Fibroblast of mammary gland (primary cell): ENCODE results near the gene NEGR1.

Experiments used
- DNase-seq: peaks from one replicate; pipeline ENCODE4 v3.0.0-alpha.2; 2010; ENCODE audit warnings: low read depth
- H3K4me3 ChIP-seq: 2 replicates; pipeline ENCODE4 v1.5.1; 2011; ENCODE audit warnings: low read depth, mild to moderate bottlenecking, low read length, moderate library complexity; ENCODE audit not compliant: control insufficient read depth
- TF ChIP-seq, protein P1 (sequence below): conservative IDR thresholded peaks from 2 replicates; pipeline ENCODE4 v1.5.1; 2011; ENCODE audit warnings: low read depth, low read length, inconsistent platforms; ENCODE audit not compliant: control insufficient read depth, insufficient read depth

NEGR1 gene

DNA sequence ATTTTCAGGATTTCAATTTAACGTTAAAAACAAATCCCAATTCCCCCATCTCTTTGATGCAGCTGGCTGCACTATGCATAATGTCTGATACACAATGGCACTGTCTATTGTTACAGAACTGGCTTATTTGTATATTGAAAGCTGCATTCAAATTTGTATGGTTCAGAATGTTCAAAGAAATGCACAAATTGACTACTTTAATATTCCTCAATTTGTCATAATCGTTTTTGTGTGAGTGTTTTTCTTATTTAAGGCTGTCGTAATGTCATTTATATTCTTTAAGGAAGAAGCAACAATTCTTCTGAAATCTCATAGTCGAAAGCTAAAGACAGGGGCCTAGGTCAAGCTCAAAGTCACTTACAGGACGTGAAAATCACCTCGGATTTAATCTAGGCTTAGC, 860.1 kb downstream of the NEGR1 start:
- H3K4me3 ChIP-seq, result no peak overlapping the region
- TF ChIP-seq, protein P1, sequence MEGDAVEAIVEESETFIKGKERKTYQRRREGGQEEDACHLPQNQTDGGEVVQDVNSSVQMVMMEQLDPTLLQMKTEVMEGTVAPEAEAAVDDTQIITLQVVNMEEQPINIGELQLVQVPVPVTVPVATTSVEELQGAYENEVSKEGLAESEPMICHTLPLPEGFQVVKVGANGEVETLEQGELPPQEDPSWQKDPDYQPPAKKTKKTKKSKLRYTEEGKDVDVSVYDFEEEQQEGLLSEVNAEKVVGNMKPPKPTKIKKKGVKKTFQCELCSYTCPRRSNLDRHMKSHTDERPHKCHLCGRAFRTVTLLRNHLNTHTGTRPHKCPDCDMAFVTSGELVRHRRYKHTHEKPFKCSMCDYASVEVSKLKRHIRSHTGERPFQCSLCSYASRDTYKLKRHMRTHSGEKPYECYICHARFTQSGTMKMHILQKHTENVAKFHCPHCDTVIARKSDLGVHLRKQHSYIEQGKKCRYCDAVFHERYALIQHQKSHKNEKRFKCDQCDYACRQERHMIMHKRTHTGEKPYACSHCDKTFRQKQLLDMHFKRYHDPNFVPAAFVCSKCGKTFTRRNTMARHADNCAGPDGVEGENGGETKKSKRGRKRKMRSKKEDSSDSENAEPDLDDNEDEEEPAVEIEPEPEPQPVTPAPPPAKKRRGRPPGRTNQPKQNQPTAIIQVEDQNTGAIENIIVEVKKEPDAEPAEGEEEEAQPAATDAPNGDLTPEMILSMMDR, result no peak
- no peak for DNase-seq

DNA sequence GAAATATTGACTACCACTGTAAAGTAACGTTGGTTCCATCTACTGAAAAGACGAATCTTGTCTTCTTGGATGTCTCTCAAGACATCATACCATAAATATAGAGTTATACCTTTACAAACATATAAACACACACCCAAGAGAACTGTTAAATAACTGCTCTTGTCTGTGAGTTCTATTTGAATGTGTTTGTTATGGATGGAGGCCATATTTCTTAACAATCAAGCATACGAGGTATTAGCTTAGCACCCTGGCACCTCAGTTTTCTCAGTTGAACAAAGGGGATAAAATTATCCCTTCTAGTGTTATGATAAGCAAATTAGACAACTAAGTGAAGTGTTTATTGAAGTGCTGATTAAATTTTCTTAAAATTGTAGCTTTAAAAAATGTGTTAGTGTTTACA, 864.9 kb downstream of the NEGR1 start:
- TF ChIP-seq, protein P1, result no peak
- no peak overlapping the region for H3K4me3 ChIP-seq
- DNase-seq, result no peak

DNA sequence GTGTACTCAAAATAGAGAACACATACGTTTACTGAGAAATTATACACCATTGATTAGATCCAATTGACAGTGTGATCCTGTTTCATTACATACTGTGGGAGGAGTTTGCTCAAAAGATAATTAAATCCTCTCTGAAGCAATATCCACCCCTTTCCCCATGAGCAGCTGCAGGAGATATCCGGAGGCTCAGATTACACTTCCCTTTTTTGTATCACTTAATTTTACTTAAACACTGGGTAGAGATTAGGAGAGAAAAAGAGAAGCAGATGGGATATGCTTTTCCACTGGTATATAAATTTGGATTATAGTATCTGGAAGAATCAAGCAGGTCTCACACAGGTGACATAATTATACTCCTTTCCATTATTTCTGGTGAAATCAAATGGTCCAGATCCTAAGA, 868.2 kb downstream of the NEGR1 start:
- peak; percentile 27 for DNase-seq
- no peak overlapping the region for H3K4me3 ChIP-seq
- TF ChIP-seq, protein P1, result no peak

DNA sequence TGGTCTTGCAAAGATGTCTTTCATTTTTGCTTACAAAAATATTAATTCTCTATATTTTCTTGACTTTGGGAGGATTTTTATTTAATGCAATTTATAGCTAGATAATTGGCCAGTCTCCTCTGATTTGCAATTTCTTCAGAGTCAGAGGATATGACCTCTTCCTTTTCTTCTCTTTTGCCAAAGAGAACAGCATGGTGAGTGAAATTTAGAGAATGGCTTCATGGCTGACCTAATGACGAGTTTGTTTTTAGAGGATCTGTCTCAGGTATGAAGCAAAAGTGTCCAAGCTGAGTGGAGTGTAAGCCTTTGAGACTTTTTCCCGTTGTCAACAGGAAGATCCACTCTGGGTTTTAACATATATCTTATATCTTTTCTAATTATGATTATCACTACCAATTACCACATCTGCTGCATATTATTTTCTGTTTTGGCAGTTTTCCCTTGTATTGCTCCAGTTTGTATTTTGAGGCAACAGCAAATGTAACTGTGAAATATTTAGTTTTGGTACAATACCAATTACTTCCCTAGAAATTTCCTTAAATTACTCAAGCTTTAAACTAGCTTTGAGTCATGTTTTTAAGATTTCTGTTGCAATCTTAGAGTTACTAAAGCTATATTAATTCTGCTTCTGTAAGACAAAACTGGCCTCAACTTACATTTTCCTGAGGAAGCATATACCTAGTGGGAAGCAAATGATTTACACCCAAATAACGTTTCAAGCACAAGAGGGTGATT, 868.7 kb downstream of the NEGR1 start:
- DNase-seq, result peak; percentile 51
- TF ChIP-seq, protein P1, result no peak

DNA sequence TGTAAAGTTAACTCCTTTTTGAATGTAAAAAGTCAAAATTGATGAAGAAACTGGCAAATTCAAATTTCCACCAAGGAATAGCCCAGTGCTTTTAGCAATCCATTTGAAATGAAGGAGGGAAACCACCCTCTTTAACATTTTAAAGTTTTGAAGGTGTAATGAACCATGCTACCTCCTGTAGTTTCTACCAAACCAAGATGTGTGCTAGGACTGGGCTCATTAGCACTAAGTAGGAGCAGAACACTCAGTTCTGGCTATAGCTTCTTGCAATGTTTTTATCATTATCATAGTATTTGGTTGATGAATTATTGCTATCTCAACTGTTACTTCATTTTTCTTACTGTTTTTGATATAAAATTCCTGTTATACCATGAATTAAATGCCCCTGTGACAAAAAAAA, 882.3 kb downstream of the NEGR1 start:
- TF ChIP-seq, protein P1, result no peak
- DNase-seq, result no peak
- H3K4me3 ChIP-seq, result no peak overlapping the region

More for the DNA sequence above, 868.7 kb downstream of the NEGR1 start:
- no peak overlapping the region for H3K4me3 ChIP-seq

DNA sequence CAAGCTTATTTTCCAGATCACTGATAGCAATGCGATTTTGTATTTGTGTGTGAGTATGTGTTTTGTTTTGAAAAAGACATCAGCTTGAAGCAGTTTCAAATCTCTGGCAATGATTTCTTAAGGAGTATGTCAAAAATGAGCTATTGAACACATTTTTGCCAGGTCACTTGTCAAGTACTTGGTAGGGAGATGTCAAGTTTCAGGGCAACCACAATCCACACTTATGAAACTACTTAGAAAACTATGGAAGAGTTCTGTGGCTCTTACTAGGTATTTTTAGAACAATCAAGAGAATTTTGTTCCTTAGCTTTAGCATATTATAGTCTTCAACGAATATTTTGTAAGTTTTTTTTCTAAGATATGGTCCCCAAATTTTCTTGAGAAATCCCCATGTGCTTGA, 882.7 kb downstream of the NEGR1 start:
- TF ChIP-seq, protein P1, result no peak
- no peak overlapping the region for H3K4me3 ChIP-seq
- DNase-seq, result no peak
